ENCODE results near the gene DNAAF3. TPM values are rescaled to one million over a fixed set of nuclear protein-coding genes. Genes with fewer than 3 reads are reported as not detected.

The DNAAF3 gene
- total and polyA plus RNA-seq, 8 donors = 1.2 to 3.3 (median 2.6) TPM

DNA sequence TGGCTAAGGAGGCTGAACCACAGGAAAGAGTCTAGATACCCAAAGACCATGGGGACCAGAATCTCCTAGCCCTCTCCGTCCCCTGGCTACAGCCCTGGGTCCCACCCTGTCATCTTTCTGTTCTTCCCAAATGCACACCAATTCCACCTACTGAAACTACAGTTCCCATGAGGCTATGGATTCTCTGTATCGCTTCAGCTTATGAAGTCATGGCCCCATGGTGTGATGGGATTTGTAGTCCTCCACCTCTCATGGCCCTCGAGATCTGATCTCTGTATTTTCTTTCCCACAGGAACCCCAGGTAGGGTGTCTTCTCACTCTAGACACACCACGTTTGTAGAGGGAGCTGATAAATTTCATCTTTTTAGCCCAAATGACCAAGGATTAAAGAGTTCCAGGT, 31.1 kb upstream of the DNAAF3 start:
- no peak for DNase-seq
- no peaks in the 10 kb centered on the region for H3K27me3 ChIP-seq
- intact Hi-C loops (cut with DNase I) = no loop called here
- no peaks in the 10 kb centered on the region for H3K9me3 ChIP-seq
- WGBS, 2 donors = 73 to 79% methylated on average over 4 of the region's 4 CpGs
- H3K4me3 ChIP-seq = no peak overlapping the region
- peak in 1 of 4 donors; percentile 32 for ATAC-seq
- no peak overlapping the region for H3K27ac ChIP-seq
- TF ChIP-seq, protein P1, sequence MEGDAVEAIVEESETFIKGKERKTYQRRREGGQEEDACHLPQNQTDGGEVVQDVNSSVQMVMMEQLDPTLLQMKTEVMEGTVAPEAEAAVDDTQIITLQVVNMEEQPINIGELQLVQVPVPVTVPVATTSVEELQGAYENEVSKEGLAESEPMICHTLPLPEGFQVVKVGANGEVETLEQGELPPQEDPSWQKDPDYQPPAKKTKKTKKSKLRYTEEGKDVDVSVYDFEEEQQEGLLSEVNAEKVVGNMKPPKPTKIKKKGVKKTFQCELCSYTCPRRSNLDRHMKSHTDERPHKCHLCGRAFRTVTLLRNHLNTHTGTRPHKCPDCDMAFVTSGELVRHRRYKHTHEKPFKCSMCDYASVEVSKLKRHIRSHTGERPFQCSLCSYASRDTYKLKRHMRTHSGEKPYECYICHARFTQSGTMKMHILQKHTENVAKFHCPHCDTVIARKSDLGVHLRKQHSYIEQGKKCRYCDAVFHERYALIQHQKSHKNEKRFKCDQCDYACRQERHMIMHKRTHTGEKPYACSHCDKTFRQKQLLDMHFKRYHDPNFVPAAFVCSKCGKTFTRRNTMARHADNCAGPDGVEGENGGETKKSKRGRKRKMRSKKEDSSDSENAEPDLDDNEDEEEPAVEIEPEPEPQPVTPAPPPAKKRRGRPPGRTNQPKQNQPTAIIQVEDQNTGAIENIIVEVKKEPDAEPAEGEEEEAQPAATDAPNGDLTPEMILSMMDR (IDR thresholded peaks at IDR 0.05) = no peak
- no peaks in the 10 kb centered on the region for H3K4me1 ChIP-seq
- no peak for FAIRE-seq
- H3K36me3 ChIP-seq = peaks cover 0 to 7% (median 0%) of the 10 kb centered on the region in 3 donors

DNA sequence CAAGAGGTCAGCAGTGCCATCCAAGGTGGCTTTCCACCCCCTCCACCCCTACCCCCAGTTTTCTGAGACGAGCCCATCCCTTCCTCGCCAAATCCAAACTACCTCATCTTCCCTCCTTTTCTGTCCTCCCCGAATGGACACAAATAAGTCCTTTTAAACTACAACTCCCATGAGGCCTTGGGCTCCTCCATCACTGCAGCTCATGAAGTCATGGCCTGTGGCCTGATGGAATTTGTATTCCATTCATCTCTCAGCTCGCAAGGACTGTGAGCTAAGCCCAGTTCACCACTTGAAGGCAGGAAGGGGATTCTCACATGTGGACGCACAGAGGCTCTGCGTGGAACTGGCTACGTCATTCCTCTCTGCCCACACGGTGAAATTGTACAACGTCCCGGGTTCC, 30.4 kb upstream of the DNAAF3 start:
- TF ChIP-seq, protein P1 (IDR thresholded peaks at IDR 0.05) = no peak
- Histone ChIP-seq H3K9me3 (no peaks in the 10 kb centered on the region), H3K27ac (no peak overlapping the region), H3K4me1 (no peaks in the 10 kb centered on the region), H3K27me3 (no peaks in the 10 kb centered on the region), H3K36me3 (peaks cover 0 to 7% (median 0%) of the 10 kb centered on the region in 3 donors), H3K4me3 (no peak overlapping the region)
- ATAC-seq (no peak), FAIRE-seq (no peak), DNase-seq (no peak)
- 90% methylated on average over 10 of the region's 10 CpGs for WGBS, 2 donors
- intact Hi-C loops (cut with DNase I) = no loop called here

DNA sequence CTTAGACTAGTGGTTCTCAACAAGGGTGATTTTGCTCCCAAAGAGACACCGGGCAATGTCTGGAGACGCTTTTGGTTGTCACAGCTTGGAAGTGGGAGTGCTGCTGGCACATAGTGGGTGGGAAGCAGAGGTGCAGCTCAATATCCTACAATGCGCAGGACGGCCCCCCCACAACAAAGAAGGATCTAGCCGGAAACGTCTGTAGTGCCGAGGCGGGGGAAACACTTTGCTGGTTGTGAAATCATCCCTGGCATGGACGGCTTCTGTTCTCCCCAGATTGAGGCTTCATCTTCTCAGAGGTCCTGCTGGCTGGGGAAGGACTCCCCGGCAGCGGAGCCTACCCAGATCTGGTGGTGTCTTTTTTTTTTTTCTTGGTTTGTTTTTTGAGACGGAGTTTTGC, 27.1 kb upstream of the DNAAF3 start:
- FAIRE-seq = no peak
- no peak overlapping the region for H3K27ac ChIP-seq

DNA sequence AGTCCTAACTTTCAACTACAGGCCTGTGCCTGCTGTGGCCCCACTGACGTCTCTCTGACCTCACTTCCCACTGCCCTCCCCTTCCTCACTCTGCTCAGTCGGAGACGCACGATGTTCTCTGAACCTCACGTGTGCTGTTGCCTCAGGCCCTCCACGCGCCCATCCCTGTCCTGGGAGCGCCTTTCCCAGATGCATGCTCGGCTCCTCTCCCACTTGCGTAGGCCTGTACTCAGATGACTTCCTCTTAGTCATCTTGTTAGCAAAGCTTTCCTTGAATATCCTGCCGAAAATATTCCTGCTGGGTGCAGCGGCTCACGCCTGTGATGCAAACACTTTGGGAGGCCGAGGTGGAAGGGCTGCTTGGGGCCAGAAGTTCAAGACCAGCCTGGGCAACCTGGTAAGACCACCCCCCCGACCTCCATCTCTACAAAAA, 23.0 kb upstream of the DNAAF3 start:
- TF ChIP-seq, protein P1 (IDR thresholded peaks at IDR 0.05) = no peak
- Histone ChIP-seq H3K4me3 (no peak overlapping the region), H3K9me3 (no peaks in the 10 kb centered on the region), H3K27me3 (no peaks in the 10 kb centered on the region), H3K27ac (no peak overlapping the region), H3K36me3 (no peaks in the 10 kb centered on the region), H3K4me1 (no peaks in the 10 kb centered on the region)
- 63 to 68% methylated on average over 15 of the region's 15 CpGs for WGBS, 2 donors
- DNase-seq = no peak
- no peak for FAIRE-seq
- intact Hi-C loops (cut with DNase I) = no loop called here
- peak in 2 of 4 donors; percentile 42 to 78 for ATAC-seq

More for the DNA sequence above, 27.1 kb upstream of the DNAAF3 start:
- TF ChIP-seq, protein P1 (IDR thresholded peaks at IDR 0.05) = no peak
- no peak overlapping the region for H3K4me3 ChIP-seq
- intact Hi-C loops (cut with DNase I) = no loop called here
- no peaks in the 10 kb centered on the region for H3K27me3 ChIP-seq
- 80 to 84% methylated on average over 12 of the region's 12 CpGs for WGBS, 2 donors
- ATAC-seq (no peak), DNase-seq (no peak)
- no peaks in the 10 kb centered on the region for H3K4me1 ChIP-seq
- H3K36me3 ChIP-seq = no peaks in the 10 kb centered on the region
- no peaks in the 10 kb centered on the region for H3K9me3 ChIP-seq

DNA sequence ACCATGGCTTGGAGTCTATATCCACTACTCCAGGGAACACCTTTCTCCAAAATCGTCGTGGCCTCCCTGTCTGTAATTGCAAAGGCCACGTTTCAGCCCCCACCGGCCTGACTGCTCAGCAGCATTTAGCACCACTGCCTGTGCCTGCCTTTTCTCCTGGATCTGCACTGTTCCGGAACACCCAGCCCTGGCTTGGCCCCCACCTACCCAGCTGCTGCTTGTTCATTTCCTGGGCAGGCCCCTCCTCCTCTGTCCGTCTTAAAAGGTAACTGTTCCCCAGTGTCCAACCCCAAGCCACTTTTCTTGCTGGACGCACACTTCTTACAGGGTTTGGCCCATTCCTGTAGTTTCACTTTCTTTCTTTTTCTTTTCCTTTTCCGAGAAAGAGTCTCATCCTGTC, 22.2 kb upstream of the DNAAF3 start:
- FAIRE-seq (no peak), DNase-seq (no peak), ATAC-seq (peak in 1 of 4 donors; percentile 43)
- Histone ChIP-seq H3K36me3 (no peaks in the 10 kb centered on the region), H3K9me3 (no peaks in the 10 kb centered on the region), H3K4me3 (no peak overlapping the region), H3K27ac (no peak overlapping the region), H3K4me1 (no peaks in the 10 kb centered on the region), H3K27me3 (no peaks in the 10 kb centered on the region)
- 55 to 65% methylated on average over 8 of the region's 8 CpGs for WGBS, 2 donors
- TF ChIP-seq, protein P1 (IDR thresholded peaks at IDR 0.05) = no peak
- intact Hi-C loops (cut with DNase I) = no loop called here

Measured in pancreas (tissue), 10 donors.